Right lobe of liver (tissue), 4 donors: ENCODE measurements around the gene REN.

Experiments used
- POLR2A ChIP-seq: fragments of 450-650 bp; IDR thresholded peaks from one replicate; pipeline ENCODE4 v1.6.1; 2017; ENCODE audit warnings: antibody characterized with exemption, mild to moderate bottlenecking
- TF ChIP-seq, protein P1 (sequence below), 4 donors: fragments of 200-600 bp in 3 of 4; fragments of 450-650 bp in 1 of 4; IDR thresholded peaks; one replicate each; pipeline versions ENCODE4 v1.5.1 to v1.8.0; 2016 to 2022; ENCODE audit warnings: antibody characterized with exemption in 4 of 4, mild to moderate bottlenecking in 2 of 4
- donor health status: DM: no; HTN: no; CAD: no.
- donor health status: DM: no; HTN: no; CAD: no.
- donor health status: DM: no; HTN: yes; CAD: no.

DNA sequence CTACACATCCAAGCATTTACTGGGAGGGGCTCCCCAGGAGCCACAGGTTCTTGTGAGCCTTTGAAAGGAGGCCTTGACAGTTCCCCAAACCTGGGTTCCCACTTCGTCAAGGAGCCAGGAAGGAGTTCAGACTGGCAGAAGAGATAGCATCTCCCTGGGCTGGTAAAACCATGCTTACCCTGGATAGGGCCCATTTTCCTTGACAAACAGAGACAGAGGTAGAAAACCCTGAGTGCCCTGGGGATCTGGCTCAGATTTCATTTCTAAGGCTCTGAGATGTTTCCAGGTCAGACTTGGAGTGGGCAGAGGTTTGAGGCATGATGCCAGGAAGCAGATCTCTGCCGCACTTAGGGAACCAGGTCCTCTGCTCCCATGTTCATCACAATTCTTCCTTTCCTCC, 17.0 kb downstream of the REN start:
- TF ChIP-seq, protein P1, sequence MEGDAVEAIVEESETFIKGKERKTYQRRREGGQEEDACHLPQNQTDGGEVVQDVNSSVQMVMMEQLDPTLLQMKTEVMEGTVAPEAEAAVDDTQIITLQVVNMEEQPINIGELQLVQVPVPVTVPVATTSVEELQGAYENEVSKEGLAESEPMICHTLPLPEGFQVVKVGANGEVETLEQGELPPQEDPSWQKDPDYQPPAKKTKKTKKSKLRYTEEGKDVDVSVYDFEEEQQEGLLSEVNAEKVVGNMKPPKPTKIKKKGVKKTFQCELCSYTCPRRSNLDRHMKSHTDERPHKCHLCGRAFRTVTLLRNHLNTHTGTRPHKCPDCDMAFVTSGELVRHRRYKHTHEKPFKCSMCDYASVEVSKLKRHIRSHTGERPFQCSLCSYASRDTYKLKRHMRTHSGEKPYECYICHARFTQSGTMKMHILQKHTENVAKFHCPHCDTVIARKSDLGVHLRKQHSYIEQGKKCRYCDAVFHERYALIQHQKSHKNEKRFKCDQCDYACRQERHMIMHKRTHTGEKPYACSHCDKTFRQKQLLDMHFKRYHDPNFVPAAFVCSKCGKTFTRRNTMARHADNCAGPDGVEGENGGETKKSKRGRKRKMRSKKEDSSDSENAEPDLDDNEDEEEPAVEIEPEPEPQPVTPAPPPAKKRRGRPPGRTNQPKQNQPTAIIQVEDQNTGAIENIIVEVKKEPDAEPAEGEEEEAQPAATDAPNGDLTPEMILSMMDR (IDR thresholded peaks at IDR 0.05), result no peak
- no peak for TF ChIP-seq POLR2A
